GM12878 (cell line): ENCODE data around the gene DBN1. TPM values are rescaled to one million over a fixed set of nuclear protein-coding genes. Genes with fewer than 3 reads are reported as not detected.

Source experiments
- ATAC-seq: fragments of 200-7000 bp; cut with Tn5 transposase; 3 replicates; pipeline ENCODE4 v1.9.1; 2020; ENCODE audit warnings: mild to moderate bottlenecking, moderate library complexity
- BruUV-seq: library from RNA; stranded (reverse); fragments of 400-500 nt; replicated peaks from 2 replicates; lab custom pipeline; 2021; lab: Mats Ljungman, UMichigan
- CTCF ChIA-PET: fragments of 300-600 bp; sonication (Branson Sonifier 250); formaldehyde crosslinking; extraction: SDS; loops from one replicate; lab custom pipeline; 2021; ENCODE audit warnings: inconsistent platforms; lab: Yijun Ruan, JAX
- POLR2A ChIA-PET: fragments of 350-600 bp; formaldehyde crosslinking; extraction: SDS; loops from one replicate; lab custom pipeline; 2021; ENCODE audit warnings: inconsistent platforms; lab: Charles Lee
- RAD21 ChIA-PET: fragments of 300-600 bp; sonication (Branson Sonifier 250); formaldehyde crosslinking; loops from one replicate; lab custom pipeline; 2023; ENCODE audit warnings: antibody characterized with exemption; ENCODE audit not compliant: unreplicated experiment; lab: Charles Lee
- SMC1A ChIA-PET: fragments of 300-600 bp; sonication (Branson Sonifier 250); formaldehyde crosslinking; loops from one replicate; lab custom pipeline; 2023; ENCODE audit not compliant: unreplicated experiment, uncharacterized antibody; lab: Charles Lee
- DNase-seq: peaks from one replicate; pipeline ENCODE4 v3.0.0-alpha.2; 2011; ENCODE audit warnings: low read depth, low spot score
- FAIRE-seq: peaks from 3 replicates; lab custom pipeline; 2011; peaks lifted over from hg19 to GRCh38; lab: Jason Lieb, UNC
- H2AFZ ChIP-seq: 2 replicates; pipeline ENCODE4 v1.6.0; 2011; ENCODE audit warnings: low read depth, low read length, control low read depth; ENCODE audit not compliant: control insufficient read depth
- H3K27ac ChIP-seq: 2 replicates; pipeline ENCODE4 v1.5.1; 2011; ENCODE audit warnings: control low read depth; ENCODE audit not compliant: control insufficient read depth, insufficient read depth
- H3K27me3 ChIP-seq, 2 experiments: replicated peaks in 1 of 2; 2 replicates each; pipeline versions ENCODE4 v1.6.0 to v1.6.1; 2011; ENCODE audit warnings: low read length in 1 of 2; ENCODE audit not compliant: control insufficient read depth in 2 of 2, insufficient read depth in 2 of 2
- H3K36me3 ChIP-seq, 2 experiments: 2 replicates each; pipeline ENCODE4 v1.5.1; 2011; ENCODE audit warnings: low read length in 1 of 2; ENCODE audit not compliant: control insufficient read depth in 2 of 2, insufficient read depth in 2 of 2
- H3K4me1 ChIP-seq: 2 replicates; pipeline ENCODE4 v1.6.1; 2011; ENCODE audit warnings: mild to moderate bottlenecking, low read length, moderate library complexity, mixed read lengths; ENCODE audit not compliant: control insufficient read depth, insufficient read depth
- H3K4me2 ChIP-seq: 2 replicates; pipeline ENCODE4 v1.6.0; 2011; ENCODE audit warnings: control low read depth; ENCODE audit not compliant: control insufficient read depth, insufficient read depth
- H3K4me3 ChIP-seq: fragments of 200-600 bp; sonication (generic); 2 replicates; pipeline ENCODE4 v1.5.1; 2016
- H3K79me2 ChIP-seq: 2 replicates; pipeline ENCODE4 v1.6.0; 2011; ENCODE audit warnings: low read length; ENCODE audit not compliant: control insufficient read depth, insufficient read depth
- H3K9ac ChIP-seq: 2 replicates; pipeline ENCODE4 v1.8.0; 2011; ENCODE audit warnings: low read length, control low read depth, mixed read lengths; ENCODE audit not compliant: control insufficient read depth, insufficient read depth
- H3K9me3 ChIP-seq: replicated peaks from 3 replicates; pipeline ENCODE4 v1.5.1; 2011; ENCODE audit warnings: mild to moderate bottlenecking, low read length; ENCODE audit not compliant: control insufficient read depth, insufficient read depth
- H4K20me1 ChIP-seq: 2 replicates; pipeline ENCODE4 v1.6.0; 2011; ENCODE audit not compliant: control insufficient read depth, insufficient read depth
- BCL11A ChIP-seq: IDR thresholded peaks from 2 replicates; pipeline ENCODE4 v1.6.1; 2011; ENCODE audit warnings: low read depth, low read length
- BCLAF1 ChIP-seq: fragments of 450-650 bp; IDR thresholded peaks from 2 replicates; pipeline ENCODE4 v1.6.1; 2017; ENCODE audit warnings: antibody characterized with exemption, mild to moderate bottlenecking, moderate library complexity
- FOS ChIP-seq: IDR thresholded peaks from 3 replicates; pipeline ENCODE4 v1.6.1; 2011; ENCODE audit warnings: borderline replicate concordance; ENCODE audit not compliant: insufficient read length; ENCODE audit errors: extremely low read depth
- HDGF ChIP-seq: fragments of 450-650 bp; IDR thresholded peaks from 2 replicates; pipeline ENCODE4 v1.6.1; 2016; ENCODE audit warnings: antibody characterized with exemption
- MYB ChIP-seq: fragments of 150-350 bp; IDR thresholded peaks from 2 replicates; pipeline ENCODE4 v1.6.1; 2014; ENCODE audit warnings: mild to moderate bottlenecking, low read depth, low read length, borderline replicate concordance
- NBN ChIP-seq: fragments of 450-650 bp; IDR thresholded peaks from 2 replicates; pipeline ENCODE4 v1.6.1; 2016
- NR2F1 ChIP-seq: fragments of 450-650 bp; conservative IDR thresholded peaks from 2 replicates; pipeline ENCODE4 v1.6.1; 2017; ENCODE audit warnings: mild to moderate bottlenecking
- POLR2AphosphoS5 ChIP-seq: IDR thresholded peaks from 2 replicates; pipeline ENCODE4 v1.6.1; 2011; ENCODE audit warnings: mild to moderate bottlenecking, low read length, inconsistent platforms
- POU2F2 ChIP-seq: IDR thresholded peaks from 3 replicates; pipeline ENCODE4 v1.6.1; 2011; ENCODE audit warnings: low read depth, mild to moderate bottlenecking, low read length, borderline replicate concordance
- RAD51 ChIP-seq: fragments of 450-650 bp; IDR thresholded peaks from 2 replicates; pipeline ENCODE4 v1.6.1; 2016; ENCODE audit warnings: moderate library complexity, mild to moderate bottlenecking, inconsistent platforms
- TCF12 ChIP-seq: IDR thresholded peaks from 2 replicates; pipeline ENCODE4 v1.6.1; 2011; ENCODE audit warnings: low read depth, mild to moderate bottlenecking, low read length
- WGBS: methylation state at CpG from one replicate; pipeline ENCODE4 v1.1.6; 2016; ENCODE audit warnings: low lambda C conversion rate; ENCODE audit not compliant: insufficient replicate concordance, insufficient coverage; ENCODE audit errors: missing lambda C conversion rate; 5-methylcytosine and 5-hydroxymethylcytosine counted together
- in situ Hi-C: fragments of 300-500 bp; cut with MboI; formaldehyde crosslinking; loops from 9 replicates; pipeline ENCODE4 v1.14.3; 2018; ENCODE audit warnings: mixed read lengths
- intact Hi-C: fragments of 100-400 bp; cut with micrococcal nuclease; formaldehyde crosslinking; loops from one replicate; pipeline ENCODE4 v1.14.2; 2022; ENCODE audit not compliant: unreplicated experiment
- polyA plus RNA-seq, 11 experiments: library from polyadenylated mRNA; depleted of rRNA in 4 of 11; unstranded in 6 of 11; stranded (reverse) in 5 of 11; fragments of >200 nt; fragmentation: Nextera tagmentation in 4 of 11; fragmentation: Illumina TruSeq in 1 of 11; extraction: Ambion mirVana in 4 of 11; extraction: Trizol in 1 of 11; gene quantifications; 1 replicate in 1 of 11; 2 replicates in 10 of 11; pipeline versions ENCODE4 v1.2.1 to v1.2.3, GENCODE V29; 2011 to 2016; ENCODE audit warnings: inconsistent platforms in 2 of 11, missing spikeins in 2 of 11, low read depth in 1 of 11
- total RNA-seq, 4 experiments: library from RNA; depleted of rRNA in 3 of 4; stranded (reverse); fragments of >200 nt in 3 of 4; fragmentation: Illumina TruSeq in 1 of 4; extraction: Trizol in 1 of 4; gene quantifications; 2 replicates each; pipeline versions ENCODE4 v1.2.1 to v1.2.3, GENCODE V29; 2013 to 2021
- TF ChIP-seq, protein P1 (sequence below): IDR thresholded peaks from 2 replicates; pipeline ENCODE4 v1.6.1; 2011; ENCODE audit warnings: borderline replicate concordance, low read depth, mild to moderate bottlenecking, moderate library complexity, low read length; ENCODE audit not compliant: insufficient read depth, poor library complexity, severe bottlenecking
- TF ChIP-seq, protein P2 (sequence below): fragments of 450-650 bp; IDR thresholded peaks from 2 replicates; pipeline ENCODE4 v1.6.1; 2017; ENCODE audit warnings: mild to moderate bottlenecking

Gene DBN1
- total and polyA plus RNA-seq, 10 of the 15 experiments (the other 5 are each of a cell fraction or from before 2014, with no cell fraction given): 0.18 to 81.0 (median 27.9) TPM

GRCh38 chr5:177508837-177509236, 35.4 kb upstream of the DBN1 start:
- ATAC-seq (peak; percentile 32), DNase-seq (no peak), FAIRE-seq (peak; percentile 96)
- Histone ChIP-seq H3K79me2 (peaks cover 35% of the 10 kb centered on the region), H3K4me2 (peak overlapping the region; percentile 97), H3K27ac (peak overlapping the region; percentile 87), H4K20me1 (no peaks in the 10 kb centered on the region), H3K9ac (peak overlapping the region; percentile 90), H2AFZ (no peak overlapping the region; the same call in 1 of the 2 replicates), H3K36me3 (peaks cover 10 to 38% of the 10 kb centered on the region in 2 experiments; a peak in 3 of 4 replicates), H3K27me3 (no peaks in the 10 kb centered on the region), H3K4me3 (peak overlapping the region; percentile 87), H3K4me1 (peaks cover 38% of the 10 kb centered on the region), H3K9me3 (no peaks in the 10 kb centered on the region)
- RAD21 ChIA-PET: interaction anchor here (0.8 to 3.4 kb wide), 14 partner anchors 8 to 119 kb away, joined by 3 to 17 read pairs (median 4); partner anchors contain the start of genes GRK6, PDLIM7 and TMED9
- POLR2A ChIA-PET: interaction anchor here (0.6 to 3.5 kb wide), 18 partner anchors 8 to 791 kb away, joined by 3 to 19 read pairs (median 4); partner anchors contain the start of genes DDX41, LMAN2, PDLIM7 and TMED9
- SMC1A ChIA-PET: interaction anchor here (0.6 to 2.4 kb wide), 8 partner anchors 10 to 199 kb away, joined by 3 to 10 read pairs (median 5); partner anchors contain the start of gene PDLIM7
- WGBS: 0% methylated on average over 8 of the region's 8 CpGs
- BruUV-seq: no TSS peak
- in situ Hi-C loops: no loop called here
- CTCF ChIA-PET: interaction anchor here (0.6 to 6.2 kb wide), 11 partner anchors 8 to 395 kb away, joined by 3 to 38 read pairs (median 17); partner anchors contain the start of genes PDLIM7 and RGS14
- intact Hi-C loops: loop anchor here (5.0 to 10.0 kb wide), 2 partner anchors 93 to 394 kb away; partner anchors contain the start of gene B4GALT7
- TF ChIP-seq NR2F1 (no peak), TCF12 (peak; percentile 92), BCLAF1 (no peak), POLR2AphosphoS5 (peak; percentile 83), POU2F2 (peak; percentile 91; the same call in 2 of the 3 replicates), MYB (peak; percentile 73; the same call in 1 of the 2 replicates), BCL11A (peak; percentile 37; the same call in 1 of the 2 replicates), HDGF (peak; percentile 14; the same call in 1 of the 2 replicates), RAD51 (no peak), FOS (no peak), NBN (0 out of 2 replicates have a peak, but pooled peaks have one; percentile 7)
- TF ChIP-seq, protein P1, sequence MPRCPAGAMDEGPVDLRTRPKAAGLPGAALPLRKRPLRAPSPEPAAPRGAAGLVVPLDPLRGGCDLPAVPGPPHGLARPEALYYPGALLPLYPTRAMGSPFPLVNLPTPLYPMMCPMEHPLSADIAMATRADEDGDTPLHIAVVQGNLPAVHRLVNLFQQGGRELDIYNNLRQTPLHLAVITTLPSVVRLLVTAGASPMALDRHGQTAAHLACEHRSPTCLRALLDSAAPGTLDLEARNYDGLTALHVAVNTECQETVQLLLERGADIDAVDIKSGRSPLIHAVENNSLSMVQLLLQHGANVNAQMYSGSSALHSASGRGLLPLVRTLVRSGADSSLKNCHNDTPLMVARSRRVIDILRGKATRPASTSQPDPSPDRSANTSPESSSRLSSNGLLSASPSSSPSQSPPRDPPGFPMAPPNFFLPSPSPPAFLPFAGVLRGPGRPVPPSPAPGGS: no peak
- TF ChIP-seq, protein P2, sequence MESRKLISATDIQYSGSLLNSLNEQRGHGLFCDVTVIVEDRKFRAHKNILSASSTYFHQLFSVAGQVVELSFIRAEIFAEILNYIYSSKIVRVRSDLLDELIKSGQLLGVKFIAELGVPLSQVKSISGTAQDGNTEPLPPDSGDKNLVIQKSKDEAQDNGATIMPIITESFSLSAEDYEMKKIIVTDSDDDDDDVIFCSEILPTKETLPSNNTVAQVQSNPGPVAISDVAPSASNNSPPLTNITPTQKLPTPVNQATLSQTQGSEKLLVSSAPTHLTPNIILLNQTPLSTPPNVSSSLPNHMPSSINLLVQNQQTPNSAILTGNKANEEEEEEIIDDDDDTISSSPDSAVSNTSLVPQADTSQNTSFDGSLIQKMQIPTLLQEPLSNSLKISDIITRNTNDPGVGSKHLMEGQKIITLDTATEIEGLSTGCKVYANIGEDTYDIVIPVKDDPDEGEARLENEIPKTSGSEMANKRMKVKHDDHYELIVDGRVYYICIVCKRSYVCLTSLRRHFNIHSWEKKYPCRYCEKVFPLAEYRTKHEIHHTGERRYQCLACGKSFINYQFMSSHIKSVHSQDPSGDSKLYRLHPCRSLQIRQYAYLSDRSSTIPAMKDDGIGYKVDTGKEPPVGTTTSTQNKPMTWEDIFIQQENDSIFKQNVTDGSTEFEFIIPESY: no peak
